Natural killer cell (primary cell): ENCODE results near the gene KLHL42. TPM values are rescaled to one million over a fixed set of nuclear protein-coding genes. Genes with fewer than 3 reads are reported as not detected.

ENCODE experiments used
- ATAC-seq, 3 donors: fragments of 150-1000 bp in 2 of 3; fragments of 200-7000 bp in 1 of 3; cut with Tn5 transposase; 1 replicate in 1 of 3; 2 replicates in 2 of 3; pipeline ENCODE4 v1.10.0; 2021; ENCODE audit warnings: mild to moderate bottlenecking in 2 of 3, moderate library complexity in 2 of 3
- DNase-seq, 2 donors: peaks; one replicate each; pipeline versions ENCODE4 v3.0.0 to v3.0.0-alpha.2; 2013 to 2021; ENCODE audit warnings: mixed read lengths in 1 of 2
- H3K27ac ChIP-seq: one replicate; pipeline ENCODE4 v1.5.1; 2013; ENCODE audit warnings: mild to moderate bottlenecking, low read length
- H3K27me3 ChIP-seq: one replicate; pipeline ENCODE4 v1.6.1; 2013; ENCODE audit warnings: low read length; ENCODE audit not compliant: control insufficient read depth, insufficient read depth
- H3K36me3 ChIP-seq: one replicate; pipeline ENCODE4 v1.6.1; 2013; ENCODE audit warnings: low read length; ENCODE audit not compliant: control insufficient read depth, insufficient read depth
- H3K4me1 ChIP-seq: one replicate; pipeline ENCODE4 v1.6.1; 2013; ENCODE audit warnings: low read length; ENCODE audit not compliant: control insufficient read depth, insufficient read depth
- H3K4me3 ChIP-seq: one replicate; pipeline ENCODE4 v1.5.1; 2013; ENCODE audit warnings: low read length
- H3K9me3 ChIP-seq: one replicate; pipeline ENCODE4 v1.6.1; 2013; ENCODE audit warnings: low read length; ENCODE audit not compliant: control insufficient read depth, insufficient read depth
- H3K27ac Mint-ChIP-seq, 2 donors: one replicate each; pipeline ENCODE4 v1.8.0; 2022; ENCODE audit warnings: mild to moderate bottlenecking in 2 of 2, mixed read lengths in 2 of 2, moderate library complexity in 1 of 2
- H3K27me3 Mint-ChIP-seq, 2 donors: one replicate each; pipeline ENCODE4 v1.8.0; 2022; ENCODE audit warnings: low read depth in 2 of 2, mixed read lengths in 2 of 2
- H3K36me3 Mint-ChIP-seq: one replicate; pipeline ENCODE4 v1.8.0; 2022; ENCODE audit warnings: mixed read lengths
- H3K4me1 Mint-ChIP-seq, 2 donors: one replicate each; pipeline ENCODE4 v1.8.0; 2022; ENCODE audit warnings: mixed read lengths in 2 of 2
- H3K4me3 Mint-ChIP-seq: one replicate; pipeline ENCODE4 v1.8.0; 2022; ENCODE audit warnings: mild to moderate bottlenecking, moderate library complexity, mixed read lengths
- H3K9me3 Mint-ChIP-seq, 2 donors: one replicate each; pipeline ENCODE4 v1.8.0; 2022; ENCODE audit warnings: mixed read lengths in 2 of 2
- CTCF ChIP-seq: fragments of 200-600 bp; IDR thresholded peaks from one replicate; pipeline ENCODE4 v1.8.0; 2022; ENCODE audit warnings: antibody characterized with exemption
- WGBS: methylation state at CpG from one replicate; pipeline ENCODE4 v1.1.7; 2013; ENCODE audit warnings: missing lambda C conversion rate; ENCODE audit not compliant: insufficient coverage; 5-methylcytosine and 5-hydroxymethylcytosine counted together
- intact Hi-C: fragments of 100-400 bp; cut with micrococcal nuclease; formaldehyde crosslinking; loops from one replicate; pipeline ENCODE4 v1.14.2; 2022
- total RNA-seq, 4 donors: library from RNA; stranded (reverse); fragments of 120-200 nt in 1 of 4; gene quantifications; one replicate each; pipeline versions ENCODE4 v1.2.3 to v1.2.4, GENCODE V29; 2013 to 2022

Gene KLHL42
- total RNA-seq, 3 donors from 2014 or later (not counting 1 experiment from before 2014, with no cell fraction given) = 11.3 to 18.8 (median 14.7) TPM

GRCh38 chr12:27778206-27778605 lies 1.8 kb upstream of the KLHL42 start:
- no CpG with 5 or more reads among the region's 1 CpG for WGBS
- Histone ChIP-seq H3K36me3 (no peaks in the 10 kb centered on the region), H3K9me3 (no peaks in the 10 kb centered on the region), H3K4me3 (no peak overlapping the region), H3K27me3 (no peaks in the 10 kb centered on the region), H3K4me1 (peaks cover 20% of the 10 kb centered on the region), H3K27ac (no peak overlapping the region)
- intact Hi-C loops = no loop called here
- ATAC-seq (no peak), DNase-seq (no peak)
- no peaks in the 10 kb centered on the region for H3K27me3 Mint-ChIP-seq
- peak overlapping the region; percentile 74 for H3K4me3 Mint-ChIP-seq
- H3K27ac Mint-ChIP-seq = no peak overlapping the region
- TF ChIP-seq CTCF = no peak
- no peaks in the 10 kb centered on the region for H3K36me3 Mint-ChIP-seq
- H3K4me1 Mint-ChIP-seq = peaks cover 19 to 30% of the 10 kb centered on the region in 2 donors
- H3K9me3 Mint-ChIP-seq = no peaks in the 10 kb centered on the region

GRCh38 chr12:27779416-27779919 lies 565 bp upstream of the KLHL42 start:
- peak; percentile 46 to 56 (median 53) for ATAC-seq
- intact Hi-C loops = no loop called here
- TF ChIP-seq CTCF = no peak
- H3K27me3 Mint-ChIP-seq = no peaks in the 10 kb centered on the region
- Histone ChIP-seq H3K27me3 (no peaks in the 10 kb centered on the region), H3K36me3 (no peaks in the 10 kb centered on the region), H3K27ac (no peak overlapping the region), H3K9me3 (no peaks in the 10 kb centered on the region), H3K4me3 (peak overlapping the region; percentile 53), H3K4me1 (peaks cover 20% of the 10 kb centered on the region)
- peaks cover 21 to 32% of the 10 kb centered on the region in 2 donors for H3K4me1 Mint-ChIP-seq
- H3K9me3 Mint-ChIP-seq = no peaks in the 10 kb centered on the region
- peak overlapping the region in 1 of 2 donors; percentile 75 for H3K27ac Mint-ChIP-seq
- WGBS = 4% methylated on average over 36 of the region's 36 CpGs
- DNase-seq = peak in 1 of 2 donors; percentile 37
- no peaks in the 10 kb centered on the region for H3K36me3 Mint-ChIP-seq
- peak overlapping the region; percentile 90 for H3K4me3 Mint-ChIP-seq

DNA sequence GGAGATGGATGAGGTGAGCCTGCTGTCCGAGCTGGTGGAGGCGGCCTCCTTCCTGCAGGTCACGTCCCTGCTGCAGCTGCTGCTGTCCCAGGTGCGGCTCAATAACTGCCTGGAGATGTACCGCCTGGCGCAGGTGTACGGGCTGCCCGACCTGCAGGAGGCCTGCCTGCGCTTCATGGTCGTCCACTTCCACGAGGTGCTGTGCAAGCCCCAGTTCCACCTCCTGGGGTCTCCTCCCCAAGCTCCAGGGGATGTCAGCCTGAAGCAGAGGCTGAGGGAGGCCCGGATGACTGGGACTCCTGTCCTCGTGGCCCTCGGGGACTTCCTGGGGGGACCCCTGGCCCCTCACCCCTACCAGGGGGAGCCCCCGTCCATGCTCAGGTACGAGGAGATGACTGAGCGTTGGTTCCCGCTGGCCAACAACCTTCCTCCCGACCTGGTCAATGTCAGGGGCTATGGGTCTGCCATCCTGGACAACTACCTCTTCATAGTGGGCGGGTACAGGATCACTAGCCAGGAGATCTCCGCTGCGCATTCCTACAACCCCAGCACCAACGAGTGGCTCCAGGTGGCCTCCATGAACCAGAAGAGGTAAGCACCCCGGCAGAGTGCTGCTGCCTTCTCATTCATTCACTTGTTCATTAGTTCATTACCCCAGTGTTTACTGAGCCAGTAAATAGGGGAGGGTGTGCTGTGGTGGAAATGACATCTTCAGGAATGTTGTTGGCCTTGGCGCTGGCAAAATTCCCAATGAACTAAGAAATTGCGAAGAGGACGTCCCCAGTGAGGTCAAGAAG lies 777 bp downstream of the KLHL42 start:
- Histone ChIP-seq H3K27ac (peak overlapping the region; percentile 20), H3K9me3 (no peaks in the 10 kb centered on the region), H3K4me3 (peak overlapping the region; percentile 44), H3K36me3 (no peaks in the 10 kb centered on the region), H3K27me3 (no peaks in the 10 kb centered on the region), H3K4me1 (peaks cover 20% of the 10 kb centered on the region)
- no peaks in the 10 kb centered on the region for H3K27me3 Mint-ChIP-seq
- intact Hi-C loops = no loop called here
- DNase-seq = peak in 1 of 2 donors; percentile 54
- TF ChIP-seq CTCF = no peak
- peak overlapping the region; percentile 88 for H3K4me3 Mint-ChIP-seq
- peaks cover 26 to 41% of the 10 kb centered on the region in 2 donors for H3K4me1 Mint-ChIP-seq
- H3K27ac Mint-ChIP-seq = peak overlapping the region; percentile 29 to 64
- H3K9me3 Mint-ChIP-seq = no peaks in the 10 kb centered on the region
- WGBS = 29% methylated on average over 26 of the region's 27 CpGs
- peak; percentile 22 to 28 (median 27) for ATAC-seq
- H3K36me3 Mint-ChIP-seq = no peaks in the 10 kb centered on the region
